ENCODE results near the gene DNAH10.

Gene DNAH10, protein sequence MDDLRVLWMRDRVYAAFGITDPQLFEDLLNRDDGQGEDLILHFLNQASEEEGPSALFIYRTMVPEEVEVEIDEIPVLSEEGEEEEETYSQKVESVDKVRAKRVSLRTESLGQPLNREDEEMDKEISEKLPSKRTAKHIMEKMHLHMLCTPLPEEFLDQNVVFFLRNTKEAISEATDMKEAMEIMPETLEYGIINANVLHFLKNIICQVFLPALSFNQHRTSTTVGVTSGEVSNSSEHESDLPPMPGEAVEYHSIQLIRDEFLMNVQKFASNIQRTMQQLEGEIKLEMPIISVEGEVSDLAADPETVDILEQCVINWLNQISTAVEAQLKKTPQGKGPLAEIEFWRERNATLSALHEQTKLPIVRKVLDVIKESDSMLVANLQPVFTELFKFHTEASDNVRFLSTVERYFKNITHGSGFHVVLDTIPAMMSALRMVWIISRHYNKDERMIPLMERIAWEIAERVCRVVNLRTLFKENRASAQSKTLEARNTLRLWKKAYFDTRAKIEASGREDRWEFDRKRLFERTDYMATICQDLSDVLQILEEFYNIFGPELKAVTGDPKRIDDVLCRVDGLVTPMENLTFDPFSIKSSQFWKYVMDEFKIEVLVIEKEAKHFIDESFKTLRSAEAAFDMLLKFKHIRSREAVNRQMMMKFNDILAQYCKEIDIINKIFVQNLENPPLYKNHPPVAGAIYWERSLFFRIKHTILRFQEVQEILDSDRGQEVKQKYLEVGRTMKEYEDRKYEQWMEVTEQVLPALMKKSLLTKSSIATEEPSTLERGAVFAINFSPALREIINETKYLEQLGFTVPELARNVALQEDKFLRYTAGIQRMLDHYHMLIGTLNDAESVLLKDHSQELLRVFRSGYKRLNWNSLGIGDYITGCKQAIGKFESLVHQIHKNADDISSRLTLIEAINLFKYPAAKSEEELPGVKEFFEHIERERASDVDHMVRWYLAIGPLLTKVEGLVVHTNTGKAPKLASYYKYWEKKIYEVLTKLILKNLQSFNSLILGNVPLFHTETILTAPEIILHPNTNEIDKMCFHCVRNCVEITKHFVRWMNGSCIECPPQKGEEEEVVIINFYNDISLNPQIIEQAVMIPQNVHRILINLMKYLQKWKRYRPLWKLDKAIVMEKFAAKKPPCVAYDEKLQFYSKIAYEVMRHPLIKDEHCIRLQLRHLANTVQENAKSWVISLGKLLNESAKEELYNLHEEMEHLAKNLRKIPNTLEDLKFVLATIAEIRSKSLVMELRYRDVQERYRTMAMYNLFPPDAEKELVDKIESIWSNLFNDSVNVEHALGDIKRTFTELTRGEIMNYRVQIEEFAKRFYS (N-terminal part only)

DNA sequence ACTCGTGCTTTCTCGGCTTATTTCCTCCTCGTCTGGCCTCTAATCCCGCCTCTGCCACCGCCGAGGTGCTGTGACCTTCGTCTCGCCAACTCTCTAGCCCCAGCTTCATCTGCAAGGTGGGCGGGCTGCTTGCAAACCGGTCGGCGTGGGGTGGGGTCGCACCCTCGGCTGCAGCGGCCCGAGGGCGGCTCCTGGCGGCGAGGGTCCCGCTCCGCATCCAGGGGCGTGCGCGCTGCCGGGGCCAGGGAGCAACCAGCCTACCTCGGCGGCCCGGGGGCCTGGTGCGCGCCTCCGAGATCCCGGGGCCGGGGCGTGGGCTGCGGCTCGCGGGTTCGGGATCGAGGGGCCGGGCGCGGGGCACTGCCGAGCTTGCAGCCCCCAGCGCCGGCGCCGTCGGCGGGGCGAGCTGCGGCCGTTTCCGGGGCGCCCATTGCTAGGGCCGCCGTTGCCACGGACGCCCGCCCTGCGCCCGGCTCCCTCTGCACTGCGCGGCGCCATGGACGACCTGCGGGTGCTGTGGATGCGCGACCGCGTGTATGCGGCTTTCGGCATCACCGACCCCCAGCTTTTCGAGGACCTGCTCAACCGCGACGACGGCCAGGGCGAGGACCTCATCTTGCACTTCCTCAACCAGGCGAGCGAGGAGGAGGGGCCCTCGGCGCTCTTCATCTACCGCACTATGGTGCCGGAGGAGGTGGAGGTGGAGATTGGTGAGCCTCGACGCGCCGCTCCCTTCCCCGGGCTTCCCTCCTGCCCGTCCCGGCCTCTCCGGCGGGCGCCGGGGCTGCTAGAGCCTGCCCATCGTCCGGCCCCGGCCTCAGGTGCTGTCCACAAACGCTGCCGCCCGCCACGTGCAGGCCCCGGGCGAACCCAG is at the start of gene DNAH10:
Gene DNAH10, plus strand, starts transcription at position 461 of the 874 bp plus-strand sequence. Its CDS starts 36 bp downstream, at position 497.
- DNase-seq: no peak

DNA sequence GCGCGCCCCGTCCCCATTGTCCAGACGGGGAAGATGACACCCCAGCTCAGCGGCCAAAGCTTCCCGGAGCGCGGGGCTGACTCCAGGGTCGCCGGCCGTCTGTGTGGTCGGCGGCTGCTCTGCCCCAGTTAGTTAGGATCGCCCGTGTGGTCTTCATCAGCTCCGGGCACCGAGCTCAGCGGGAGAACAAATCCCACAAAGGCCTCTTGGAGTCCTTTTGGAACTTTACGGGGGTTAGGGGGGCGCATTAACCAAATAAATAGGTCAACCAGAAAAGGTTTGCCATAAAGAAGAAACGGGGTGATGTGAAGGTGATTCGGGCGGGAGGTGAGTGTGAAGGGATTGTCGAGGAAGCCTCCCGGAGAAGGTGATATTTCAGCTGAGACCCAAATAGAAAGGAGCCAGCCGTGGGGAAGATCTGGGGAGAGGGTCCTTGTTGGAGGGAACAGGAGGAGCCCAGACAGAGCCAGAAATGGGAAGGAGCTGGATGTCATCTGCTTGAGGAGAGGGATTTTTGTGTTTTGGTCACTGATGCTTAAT is 49.3 kb upstream of the DNAH10 start:
- no peak for DNase-seq

- DNase-seq: no peak
These were observed 48.7 kb upstream of the DNAH10 start for GRCh38 chr12:123713398-123713797.

DNA sequence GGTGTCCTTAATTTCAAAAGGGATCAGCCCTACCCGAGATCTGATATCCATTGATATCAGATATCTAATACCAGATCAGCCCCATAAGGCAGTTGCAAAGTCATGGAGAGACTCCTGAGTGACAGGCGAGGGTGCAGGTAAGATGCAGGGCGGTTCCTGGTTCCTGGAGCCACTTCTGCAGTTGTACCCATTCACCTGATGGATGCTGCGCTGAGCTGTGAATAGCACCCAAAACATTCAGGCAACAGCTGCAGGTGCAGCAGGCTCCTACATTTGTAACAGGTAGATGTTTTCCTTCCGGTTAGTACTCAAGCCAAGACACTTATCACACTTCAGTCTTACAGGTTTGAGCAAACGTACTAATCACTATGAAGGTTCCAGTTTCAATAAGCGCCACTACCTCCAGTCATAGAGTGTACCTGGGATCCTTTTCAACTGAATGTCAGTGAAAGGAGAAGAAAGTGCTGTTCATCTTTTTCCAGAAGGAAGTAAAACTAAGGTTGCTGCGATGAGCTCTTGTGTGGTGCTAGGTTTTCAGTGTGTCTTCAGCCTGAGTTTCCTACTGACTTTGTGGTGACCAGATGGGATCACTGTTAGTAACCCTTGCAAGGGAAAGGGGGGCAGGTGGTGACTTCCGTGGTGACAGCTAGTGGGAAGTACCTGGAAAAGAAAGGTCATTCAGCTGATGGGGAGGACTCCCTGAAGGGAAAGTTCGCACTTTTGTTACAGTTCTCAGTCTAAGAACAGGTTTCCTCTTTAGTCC is 48.1 kb upstream of the DNAH10 start:
- DNase-seq: no peak

GRCh38 chr12:123715195-123715594 is 46.9 kb upstream of the DNAH10 start:
- no peak for DNase-seq

- DNase-seq: no peak
These were observed 44.8 kb upstream of the DNAH10 start for GRCh38 chr12:123717350-123717749.

DNA sequence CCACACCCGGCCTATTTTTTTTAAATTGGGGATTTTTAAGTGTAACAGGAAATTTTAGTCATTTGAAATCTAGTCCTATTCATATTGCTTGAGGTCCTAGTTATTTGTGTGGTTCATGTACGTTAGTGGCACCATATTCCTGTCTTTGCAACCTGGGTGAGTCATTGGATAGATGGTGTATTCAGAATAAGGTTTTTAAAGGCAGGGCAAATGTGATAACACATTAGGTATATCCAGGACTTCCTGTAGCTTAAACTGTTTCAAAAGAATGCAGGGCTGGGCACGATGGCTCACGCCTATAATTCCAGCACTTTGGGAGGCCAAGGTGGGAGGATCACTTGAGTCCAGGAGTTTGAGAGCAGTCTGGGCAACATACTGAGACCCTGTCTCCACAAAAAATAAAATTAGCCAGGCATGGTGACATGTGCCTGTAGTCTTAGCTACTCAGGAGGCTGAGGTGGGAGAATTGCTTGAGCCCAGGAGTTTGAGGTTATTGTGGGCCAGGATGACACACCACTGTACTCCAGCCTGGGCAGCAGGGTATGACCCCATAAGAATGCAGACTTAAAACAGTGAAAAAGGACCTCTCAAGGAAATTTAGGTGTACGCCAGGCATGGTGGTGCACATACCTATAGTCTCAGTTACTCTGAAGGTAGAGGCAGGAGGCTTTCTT is 41.8 kb upstream of the DNAH10 start:
- DNase-seq: no peak

- no peak for DNase-seq
These were observed 40.9 kb upstream of the DNAH10 start for GRCh38 chr12:123721245-123721644.

DNA sequence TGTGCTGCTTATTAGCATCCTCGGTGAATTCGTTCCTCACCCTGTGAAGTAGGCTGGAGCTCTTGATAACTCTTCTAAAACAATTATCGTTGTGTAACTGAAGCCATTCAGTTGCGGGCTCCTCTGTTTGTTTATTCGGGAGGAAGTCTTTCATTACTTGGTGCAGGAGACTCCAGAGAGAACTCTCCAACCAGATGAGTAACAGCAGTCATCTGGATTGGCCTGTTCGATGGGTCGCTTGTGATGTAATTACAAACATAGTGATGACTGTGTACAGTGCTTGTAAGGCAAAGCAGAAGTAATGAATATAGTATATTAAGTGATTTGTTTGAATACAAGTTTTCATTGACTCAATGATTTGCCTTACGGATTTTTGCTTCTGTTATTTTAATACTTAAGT is 39.1 kb upstream of the DNAH10 start:
- no peak for DNase-seq

DNA sequence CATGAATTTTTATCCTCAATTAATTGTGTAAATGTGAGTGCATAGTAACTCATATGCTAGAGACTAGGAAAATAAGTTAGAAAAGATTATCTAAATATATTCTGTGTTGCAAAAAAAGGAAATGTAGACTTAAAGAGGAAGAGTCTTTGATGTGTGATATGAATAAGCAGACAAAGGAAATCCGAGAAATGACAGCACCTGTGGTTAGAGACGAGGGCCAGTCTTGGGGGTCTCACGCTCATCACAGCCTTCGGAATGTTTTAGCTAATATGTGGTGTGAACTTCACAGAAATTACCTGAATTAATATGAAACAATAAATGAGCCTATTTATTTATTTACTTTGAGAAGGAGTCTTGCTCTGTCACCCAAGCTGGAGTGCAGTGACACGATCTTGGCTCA is 38.3 kb upstream of the DNAH10 start:
- DNase-seq: no peak

DNA sequence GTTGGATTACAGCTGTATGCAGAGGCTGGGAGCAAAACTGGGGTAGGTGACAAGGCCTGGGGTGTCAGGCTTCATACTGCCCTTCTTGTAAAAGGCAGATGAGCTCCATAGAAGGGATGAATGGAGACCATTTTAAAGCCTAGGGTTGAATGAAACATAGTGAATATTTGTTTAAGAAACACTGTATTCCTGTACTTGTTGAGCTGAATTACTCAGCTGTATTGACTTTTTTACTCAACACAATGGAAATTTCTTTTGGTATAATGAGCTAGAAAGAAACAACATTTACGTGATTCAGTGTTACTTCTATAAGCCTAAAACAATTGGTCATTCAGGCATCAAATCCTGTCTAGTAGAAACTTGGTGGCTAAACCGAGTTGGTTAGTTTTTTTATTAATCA is 35.9 kb upstream of the DNAH10 start:
- no peak for DNase-seq

GRCh38 chr12:123726962-123727361 is 35.1 kb upstream of the DNAH10 start:
- no peak for DNase-seq

GRCh38 chr12:123727878-123728277 is 34.2 kb upstream of the DNAH10 start:
- DNase-seq: no peak

GRCh38 chr12:123731596-123731995 is 30.5 kb upstream of the DNAH10 start:
- DNase-seq: no peak

- no peak for DNase-seq
These were observed 29.9 kb upstream of the DNAH10 start for GRCh38 chr12:123732251-123732650.

DNA sequence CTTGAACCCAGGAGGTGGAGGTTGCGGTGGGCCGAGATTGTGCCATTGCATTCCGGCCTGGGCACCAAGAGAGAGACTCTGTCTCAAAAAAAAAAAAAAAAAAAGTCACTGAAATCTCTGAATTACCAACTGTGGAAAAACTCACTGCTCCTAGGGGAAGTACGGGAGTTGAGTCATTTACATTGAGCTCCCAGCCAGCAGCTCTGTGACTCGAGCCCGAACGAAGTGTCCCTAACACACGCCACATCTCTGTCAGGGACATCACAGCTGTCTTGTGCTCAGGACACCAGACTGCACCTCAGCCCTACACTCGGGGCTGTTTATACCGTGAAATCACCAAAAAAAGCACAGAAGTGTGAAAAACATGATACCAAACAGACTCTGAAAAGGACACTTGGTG is 28.9 kb upstream of the DNAH10 start:
- no peak for DNase-seq

DNA sequence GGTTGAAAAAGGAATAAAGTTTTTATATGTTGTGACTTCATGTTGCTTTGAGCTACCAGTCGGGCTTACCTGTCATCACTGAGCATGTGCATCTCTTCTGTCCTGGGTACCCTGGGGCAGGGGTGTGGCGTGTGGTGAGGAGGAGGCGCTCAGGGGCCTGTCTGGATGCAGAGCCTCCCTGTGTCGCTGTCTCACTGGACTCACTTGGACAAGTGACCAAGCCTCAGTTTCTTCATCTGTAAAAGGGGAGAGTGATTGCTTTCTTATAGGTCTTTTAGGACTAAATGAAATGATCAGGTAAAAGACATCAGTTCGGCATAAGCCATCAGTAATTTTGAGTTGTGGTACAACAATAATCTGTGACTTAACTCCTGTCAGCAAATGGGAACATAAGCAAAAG is 27.8 kb upstream of the DNAH10 start:
- no peak for DNase-seq

GRCh38 chr12:123741937-123742572 is 20.0 kb upstream of the DNAH10 start:
- DNase-seq: no peak

DNA sequence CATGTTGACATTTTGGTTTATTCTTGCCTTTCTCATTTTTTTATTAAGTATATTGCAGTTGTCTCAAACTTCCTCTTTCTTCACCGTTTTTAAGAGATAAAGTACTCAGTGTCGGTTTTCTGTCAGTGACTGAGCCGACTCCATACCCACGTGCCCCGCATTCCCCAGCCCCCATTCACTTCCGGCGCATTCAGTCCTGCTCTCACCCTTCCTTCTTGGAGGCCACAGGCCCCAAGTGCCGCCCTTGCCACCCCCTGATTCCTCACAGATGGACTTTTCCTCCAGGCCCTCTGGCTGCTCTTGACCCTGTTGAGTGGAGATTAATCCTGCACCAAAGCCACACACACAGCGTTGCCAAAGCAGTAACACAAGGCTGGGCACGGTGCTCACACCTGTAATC is 19.1 kb upstream of the DNAH10 start:
- no peak for DNase-seq

DNA sequence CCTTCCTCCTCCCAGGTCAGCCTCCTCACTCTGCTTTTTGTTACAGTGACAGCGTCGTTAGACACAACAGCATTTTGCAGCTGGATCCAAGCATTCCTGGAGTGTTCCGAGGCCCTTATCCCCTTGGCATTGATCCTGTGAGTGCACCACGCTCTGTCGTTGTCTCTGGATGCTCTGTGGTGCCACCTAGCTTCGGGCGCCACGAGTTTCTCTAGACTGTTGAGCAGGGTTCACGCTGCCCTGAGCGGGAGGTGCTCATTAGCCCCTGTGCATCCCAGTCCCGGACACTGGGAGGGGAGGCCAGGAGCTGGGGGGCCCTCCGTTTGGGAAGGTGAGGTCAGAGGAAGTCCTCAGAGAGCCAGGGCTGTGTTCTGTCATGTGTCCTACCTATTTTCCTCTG is 17.3 kb upstream of the DNAH10 start:
- no peak for DNase-seq

Data from NCI-H1436 treated with DMSO at 0.1 percent for 48 hours (cell line).